DMS114 treated with DMSO at 0.1 percent for 48 hours (cell line): ENCODE measurements around the gene KNCN.

Experiments used
- DNase-seq: peaks from one replicate; lab custom pipeline; 2025; ENCODE audit not compliant: unreplicated experiment; lab: John Stamatoyannopoulos, UW

Gene KNCN

DNA sequence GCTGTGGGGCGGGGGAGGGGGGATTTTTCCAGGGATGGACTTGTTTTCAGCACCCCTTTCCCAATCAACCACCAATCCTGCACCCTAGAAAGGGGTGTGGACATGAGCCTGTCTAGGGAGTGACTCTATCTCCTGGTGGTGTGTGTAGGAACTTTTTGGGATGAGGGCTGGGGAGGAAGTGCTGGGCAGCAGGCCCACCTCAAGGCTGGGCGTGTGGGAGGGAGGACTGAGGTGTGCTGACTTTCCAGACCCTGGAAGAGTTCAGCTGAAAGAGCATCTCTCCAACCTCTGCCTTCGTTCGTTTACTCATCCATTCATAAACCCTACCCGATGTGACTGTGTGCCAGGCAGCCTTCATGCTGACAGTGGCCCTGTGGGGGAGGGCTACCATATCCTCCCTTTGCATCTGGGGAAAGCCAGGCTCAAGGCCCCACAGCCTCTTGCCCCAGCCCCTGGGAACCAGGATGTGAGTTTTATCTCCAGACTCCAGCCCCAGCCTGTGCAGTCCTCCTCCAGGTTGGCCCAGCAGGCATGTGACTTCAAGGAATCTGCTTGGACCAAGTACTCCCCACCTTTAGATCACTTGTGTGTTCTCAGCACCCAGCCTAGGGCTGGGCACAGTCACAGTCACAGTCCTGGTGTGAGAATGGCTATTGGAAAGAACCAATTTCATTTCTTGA lies 6.7 kb downstream of the KNCN start:
- no peak for DNase-seq

GRCh38 chr1:46543761-46544560 lies 7.5 kb downstream of the KNCN start:
- no peak for DNase-seq

DNA sequence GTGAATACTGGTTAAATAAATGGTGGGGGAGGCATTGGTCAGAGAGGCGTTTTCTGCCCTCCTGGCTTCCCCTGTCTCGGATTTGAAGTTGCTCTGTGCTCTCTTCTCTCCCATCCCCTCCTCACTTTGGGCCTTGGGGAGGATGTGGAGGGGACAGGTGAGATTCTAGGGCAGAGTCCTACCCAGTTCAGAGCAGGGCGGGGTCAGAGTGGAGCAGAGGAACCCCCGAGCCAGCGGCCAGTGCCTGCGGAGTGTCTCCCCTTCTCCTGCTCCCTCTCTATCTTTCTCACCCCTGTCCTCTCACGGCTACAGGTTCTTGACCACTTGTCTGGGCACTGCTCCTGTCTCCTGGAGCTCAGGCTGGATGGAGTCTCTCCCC lies 8.1 kb downstream of the KNCN start:
- DNase-seq = no peak

DNA sequence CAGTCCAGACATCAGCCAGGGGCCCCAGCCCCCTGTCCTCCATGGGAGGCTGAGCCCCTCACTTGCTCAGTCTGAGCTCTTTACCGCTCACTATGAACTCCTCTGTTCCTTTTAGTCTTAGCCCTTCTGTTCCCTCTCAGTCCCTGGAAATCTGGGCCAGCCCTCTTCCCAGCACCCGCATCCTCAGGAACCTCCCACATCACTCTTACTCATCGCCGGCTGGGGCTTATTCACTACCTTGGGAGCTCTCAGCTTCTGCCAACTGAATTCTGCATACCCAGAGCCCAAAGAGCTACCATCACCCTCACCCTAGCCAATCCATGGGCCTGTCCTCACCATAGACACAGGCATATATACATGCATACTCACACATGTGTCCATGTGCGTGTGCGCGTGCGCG lies 11.5 kb downstream of the KNCN start:
- DNase-seq = no peak

GRCh38 chr1:46538147-46538546 lies 13.3 kb downstream of the KNCN start:
- DNase-seq = no peak

DNA sequence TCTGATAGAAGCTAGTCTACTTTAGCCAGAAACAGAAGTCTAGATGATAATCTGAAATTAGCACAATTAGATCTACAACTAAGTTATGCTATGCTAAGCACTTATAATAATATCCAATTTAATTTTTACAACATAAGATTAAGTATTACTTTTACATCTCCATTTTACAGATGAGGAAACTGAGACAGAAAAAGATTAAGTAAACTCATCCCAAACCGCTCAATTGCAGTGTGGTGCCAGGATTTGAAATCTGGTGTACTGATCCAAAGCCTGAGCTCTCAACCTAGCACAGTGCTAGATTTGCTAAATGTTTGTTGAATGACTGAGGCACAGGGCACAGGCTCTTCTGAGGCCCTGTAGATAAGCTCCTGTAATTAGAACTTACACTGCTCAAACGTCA lies 13.8 kb downstream of the KNCN start:
- DNase-seq = no peak

- DNase-seq = no peak
These were observed 14.9 kb downstream of the KNCN start for GRCh38 chr1:46536527-46536926.

DNA sequence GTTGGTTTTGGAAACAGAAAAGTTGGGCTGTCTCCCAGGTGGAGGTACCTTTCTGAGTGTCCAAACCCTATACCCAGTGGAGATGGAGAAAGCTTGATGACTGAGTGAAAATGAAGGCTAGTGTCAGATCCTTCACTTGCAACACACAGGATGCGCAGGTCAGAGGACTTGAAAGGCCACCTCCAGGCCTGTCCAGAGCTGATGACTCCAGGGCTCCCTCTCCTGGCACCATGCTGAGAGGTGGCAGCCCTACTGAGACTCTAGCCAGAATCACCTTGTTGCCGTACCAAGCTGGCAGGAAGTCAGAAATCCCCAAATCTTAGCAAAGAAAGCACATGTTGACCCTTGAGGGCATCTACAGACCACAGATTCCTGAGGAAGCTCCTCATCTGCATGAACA lies 16.4 kb downstream of the KNCN start:
- DNase-seq = no peak

DNA sequence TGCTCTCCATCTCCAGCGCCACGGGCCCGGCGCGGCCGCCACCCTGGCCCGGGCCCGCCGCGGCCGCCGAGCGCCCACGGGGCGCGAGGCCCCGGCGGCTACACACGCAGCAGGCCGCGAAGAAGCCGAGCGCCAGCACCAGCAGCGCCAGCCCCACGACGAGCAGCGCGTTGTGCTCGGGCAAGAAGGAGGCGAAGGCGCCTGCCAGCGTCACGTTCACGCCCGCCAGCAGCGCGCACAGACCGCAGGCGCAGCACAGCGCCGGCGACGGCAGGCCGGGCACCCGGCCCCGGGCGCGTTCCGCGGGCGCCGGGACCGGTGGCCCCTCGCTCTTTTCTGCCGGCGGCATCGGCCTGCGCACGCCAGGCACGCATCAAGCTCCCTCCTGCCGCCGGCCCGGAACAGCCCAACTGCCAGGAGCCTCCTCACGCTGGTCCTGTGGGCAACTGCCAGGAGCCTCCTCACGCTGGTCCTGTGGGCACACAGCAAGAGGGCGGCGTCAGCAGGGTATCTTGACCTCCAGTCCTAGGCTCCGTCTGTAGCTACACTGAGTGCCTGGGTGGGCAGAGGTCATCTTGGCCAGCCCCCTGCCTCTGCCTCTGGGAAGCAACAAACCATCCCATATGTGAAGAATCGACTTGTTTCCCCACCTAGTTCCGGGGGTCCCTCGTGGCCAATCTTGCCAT lies 18.1 kb downstream of the KNCN start:
- no peak for DNase-seq

- peak; percentile 49 for DNase-seq
These were observed 18.8 kb downstream of the KNCN start for GRCh38 chr1:46532498-46533178.

GRCh38 chr1:46532095-46532494 lies 19.4 kb downstream of the KNCN start:
- no peak for DNase-seq

DNA sequence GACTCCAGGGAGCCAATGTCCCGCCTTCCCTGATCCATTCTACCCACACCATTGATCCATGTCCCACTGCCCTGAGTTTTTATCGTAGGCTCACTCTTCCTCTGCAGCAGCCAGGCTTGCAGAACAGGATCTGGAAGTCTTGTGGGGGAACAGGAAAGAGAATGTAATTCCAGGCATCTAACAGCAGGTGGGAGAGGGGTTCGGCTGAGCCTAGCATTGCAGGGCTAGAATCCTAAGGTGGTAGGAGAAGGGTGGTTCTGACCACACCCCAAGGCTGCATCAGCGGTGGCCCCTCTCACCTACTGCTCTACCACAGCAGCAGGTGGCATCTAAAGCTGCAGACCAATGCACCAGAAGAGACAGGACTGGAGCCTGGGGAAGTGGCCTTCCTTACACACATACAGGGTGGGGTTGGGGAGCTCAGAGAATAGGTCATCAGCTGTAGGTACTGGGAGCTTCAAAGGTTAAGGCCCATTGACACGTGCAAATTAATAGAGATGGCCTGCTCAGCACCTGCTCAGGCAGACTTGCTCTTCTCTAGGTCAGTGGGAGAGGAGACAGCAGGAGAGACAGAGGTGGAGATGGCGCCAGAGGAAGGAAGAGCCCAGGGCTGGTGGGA lies 20.5 kb downstream of the KNCN start:
- no peak for DNase-seq

- DNase-seq = no peak
These were observed 21.1 kb downstream of the KNCN start for GRCh38 chr1:46530311-46530710.

DNA sequence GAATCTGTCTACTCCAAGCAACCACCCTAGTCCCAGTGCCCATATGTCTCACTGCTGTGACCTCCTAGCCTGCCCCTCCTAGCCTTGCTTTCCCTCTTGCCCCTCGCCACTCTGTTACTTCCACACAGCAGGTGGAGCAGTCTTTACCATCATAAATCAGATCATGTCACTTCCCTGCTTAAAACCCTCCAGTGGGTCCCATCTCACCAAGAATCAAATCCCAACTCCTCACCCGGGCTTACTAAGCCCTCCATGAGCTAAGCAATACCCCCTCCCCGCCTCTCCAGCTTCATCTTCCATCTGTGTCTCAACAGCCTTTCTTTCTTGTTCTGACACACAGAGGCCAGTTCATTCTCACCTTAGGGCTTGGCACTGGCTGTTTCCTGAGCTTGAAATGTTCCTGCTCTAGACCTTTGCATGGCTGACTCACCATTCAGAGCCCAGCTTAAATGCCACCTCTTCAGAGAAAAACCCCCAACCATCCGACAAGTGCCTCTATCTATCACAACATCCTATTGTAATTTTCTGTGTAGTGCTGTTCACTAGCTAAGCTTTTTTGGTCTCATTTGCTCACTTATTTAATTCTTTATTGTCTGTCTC lies 22.3 kb downstream of the KNCN start:
- DNase-seq = no peak

- peak; percentile 24 for DNase-seq
These were observed 23.0 kb downstream of the KNCN start for GRCh38 chr1:46528297-46528955.

- DNase-seq = peak; percentile 79
These were observed 23.8 kb downstream of the KNCN start for GRCh38 chr1:46527474-46528296.

GRCh38 chr1:46526691-46527291 lies 24.7 kb downstream of the KNCN start:
- DNase-seq = no peak

- DNase-seq = no peak
These were observed 25.3 kb downstream of the KNCN start for GRCh38 chr1:46526013-46526690.
